Adrenal gland (tissue), 5 donors: Measurements from ENCODE around the gene RYR1.

Source experiments
- CTCF ChIP-seq, 6 experiments: fragments of 450-650 bp in 4 of 6; fragments of 200-600 bp in 2 of 6; sonication (generic) in 1 of 6; IDR thresholded peaks; 1 replicate in 5 of 6; 2 replicates in 1 of 6; pipeline versions ENCODE4 v1.5.1 to v1.8.0; 2016 to 2021; ENCODE audit warnings: antibody characterized with exemption in 6 of 6, mild to moderate bottlenecking in 2 of 6, moderate library complexity in 1 of 6
- POLR2A ChIP-seq, 2 donors: fragments of 450-650 bp; IDR thresholded peaks; one replicate each; pipeline ENCODE4 v1.6.1; 2017; ENCODE audit warnings: antibody characterized with exemption in 2 of 2, mild to moderate bottlenecking in 2 of 2, moderate library complexity in 1 of 2
- donor health status: DM: no; HTN: no; CAD: no.

DNA sequence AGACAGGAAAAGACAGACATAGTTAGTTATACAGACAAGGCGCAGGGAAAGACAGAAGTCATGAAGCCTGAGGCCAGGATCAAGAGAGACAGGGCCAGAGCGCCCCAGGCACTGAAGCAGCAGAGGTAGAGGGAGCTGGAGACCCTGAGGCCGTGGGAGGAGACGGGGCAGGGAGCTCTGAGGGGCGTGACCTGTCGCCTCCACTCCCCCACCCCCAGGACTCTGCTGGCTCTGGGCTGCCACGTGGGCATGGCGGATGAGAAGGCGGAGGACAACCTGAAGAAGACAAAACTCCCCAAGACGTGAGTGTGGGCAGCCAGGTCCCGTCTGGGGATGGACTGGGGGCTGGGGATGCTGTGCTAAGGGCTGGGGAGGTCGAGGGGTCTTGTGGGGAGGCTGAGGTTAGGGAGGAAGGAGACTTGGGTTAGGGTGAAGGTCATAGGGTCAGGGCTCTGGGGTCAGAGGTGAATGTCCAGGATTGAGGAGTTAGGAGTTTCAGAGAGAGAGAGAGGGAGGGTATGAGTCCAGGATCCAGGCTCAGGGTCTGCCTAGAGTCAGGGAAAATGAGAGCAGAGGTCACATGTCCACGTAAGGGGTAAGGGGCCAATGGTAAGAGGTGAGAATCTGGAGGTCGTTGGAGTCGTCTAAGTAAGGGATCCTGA, 31.1 kb downstream of the RYR1 start:
- TF ChIP-seq CTCF (IDR thresholded peaks at IDR 0.05) (no peak), POLR2A (IDR thresholded peaks at IDR 0.05) (no peak)
